ENCODE results near the gene SCAMP1. TPM values are rescaled to one million over a fixed set of nuclear protein-coding genes. Genes with fewer than 3 reads are reported as not detected.
A peak's percentile ranks its signal among the peaks of the same experiment; 100 is the strongest.
"Not testable (repeated sequence)": the region's sequence is repeated elsewhere in the genome, so short reads cannot be mapped to it uniquely, and the experiment has no call there.

Gene SCAMP1, protein sequence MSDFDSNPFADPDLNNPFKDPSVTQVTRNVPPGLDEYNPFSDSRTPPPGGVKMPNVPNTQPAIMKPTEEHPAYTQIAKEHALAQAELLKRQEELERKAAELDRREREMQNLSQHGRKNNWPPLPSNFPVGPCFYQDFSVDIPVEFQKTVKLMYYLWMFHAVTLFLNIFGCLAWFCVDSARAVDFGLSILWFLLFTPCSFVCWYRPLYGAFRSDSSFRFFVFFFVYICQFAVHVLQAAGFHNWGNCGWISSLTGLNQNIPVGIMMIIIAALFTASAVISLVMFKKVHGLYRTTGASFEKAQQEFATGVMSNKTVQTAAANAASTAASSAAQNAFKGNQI
- polyA plus RNA-seq (ENCODE audit: insufficient read length in 4 of 4): 10 to 100 TPM; 45.6 to 63.9 (median 59.0) TPM

DNA sequence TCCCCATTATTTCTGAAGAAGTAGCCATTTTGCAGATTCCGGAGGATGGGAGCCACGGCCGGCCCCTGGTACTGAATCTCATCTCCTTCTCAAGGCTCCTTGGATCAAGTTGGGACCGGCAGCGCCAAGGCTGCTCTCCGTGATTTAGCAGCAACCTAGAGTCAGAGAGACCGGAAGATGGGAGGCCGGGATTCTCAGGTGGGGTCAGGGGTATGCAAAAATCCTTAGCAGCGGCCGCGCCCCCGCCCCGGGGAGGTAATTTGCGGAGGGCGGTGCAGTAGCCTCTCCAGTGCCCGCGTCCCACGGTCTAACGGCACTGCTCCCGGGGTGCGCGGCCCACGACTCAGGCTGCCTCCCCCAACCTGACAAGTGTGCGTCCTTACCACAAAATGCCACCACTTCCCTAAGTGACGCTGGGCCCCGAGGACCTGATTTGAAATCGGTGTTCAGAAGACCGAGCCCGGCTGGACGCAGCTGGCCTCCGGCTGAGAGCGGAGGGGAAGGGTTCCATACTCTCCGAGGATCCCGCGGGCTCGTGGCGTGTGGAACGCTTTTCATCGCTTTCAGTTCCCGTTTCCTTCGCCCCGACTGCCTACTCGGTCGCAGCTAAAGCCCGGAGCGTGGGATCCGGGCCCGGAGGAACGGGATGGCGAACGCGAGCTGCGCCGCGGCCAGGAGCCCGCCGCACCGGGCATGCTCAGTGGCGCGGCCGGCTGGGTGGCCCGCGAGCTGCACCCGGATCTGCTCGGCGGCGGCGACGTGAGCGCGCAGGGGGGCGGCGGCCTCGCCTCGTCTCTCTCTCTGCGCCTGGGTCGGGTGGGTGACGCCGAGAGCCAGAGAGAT, at the start of gene SCAMP1:
Gene SCAMP1 (plus strand): TSS at position 787 of the 843 bp plus-strand sequence. CDS start 55 bp downstream, at position 842.
- DNase-seq (ENCODE audit: low read depth in 4 of 4, low spot score in 3 of 4): peak; percentile 89 to 92 (median 91)

- DNase-seq (ENCODE audit: low read depth in 4 of 4, low spot score in 3 of 4): no peak
Measured at GRCh38 chr5:78317515-78317914, 42.9 kb upstream of the SCAMP1 start.

DNA sequence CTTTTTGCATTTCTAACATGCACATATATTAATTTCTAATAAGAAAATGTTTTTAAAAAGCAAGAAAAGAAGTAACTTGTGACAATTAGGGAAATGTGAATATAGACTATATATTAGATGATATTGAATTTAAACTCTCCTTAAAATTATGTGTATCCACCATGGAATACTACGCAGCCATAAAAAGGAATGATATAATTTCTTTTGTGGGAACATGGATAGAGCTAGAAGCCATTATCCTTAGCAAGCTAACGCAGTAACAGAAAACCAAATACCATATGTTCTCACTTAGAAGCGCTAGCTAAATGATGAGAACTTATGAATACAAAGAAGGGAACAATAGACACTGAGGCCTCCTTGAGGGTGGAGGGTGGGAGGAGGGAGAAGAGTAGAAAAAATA, 42.1 kb upstream of the SCAMP1 start:
- no peak for DNase-seq (ENCODE audit: low read depth in 4 of 4, low spot score in 3 of 4)

DNA sequence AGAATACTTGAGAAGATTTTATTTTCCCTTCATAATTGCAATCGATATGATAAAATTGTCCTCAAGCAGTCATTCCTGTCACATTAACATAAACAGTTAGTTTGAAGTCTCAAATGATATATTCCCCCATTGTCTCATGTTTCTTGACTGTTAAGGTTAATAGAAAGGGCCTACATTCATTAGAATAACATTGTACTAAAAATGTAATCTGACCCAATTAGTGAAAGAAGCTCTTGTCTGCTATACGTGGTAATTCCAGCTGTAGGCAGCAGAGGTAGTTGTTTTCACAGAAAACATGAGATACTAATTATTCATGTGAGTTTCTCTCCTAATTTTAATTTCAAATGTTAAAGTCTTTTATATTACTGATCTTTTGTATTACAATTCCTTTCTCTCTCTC, 40.0 kb upstream of the SCAMP1 start:
- peak in 1 of 4 donors; percentile 5 for DNase-seq (ENCODE audit: low read depth in 4 of 4, low spot score in 3 of 4)

GRCh38 chr5:78323241-78323640, 37.2 kb upstream of the SCAMP1 start:
- no peak for DNase-seq (ENCODE audit: low read depth in 4 of 4, low spot score in 3 of 4)

DNA sequence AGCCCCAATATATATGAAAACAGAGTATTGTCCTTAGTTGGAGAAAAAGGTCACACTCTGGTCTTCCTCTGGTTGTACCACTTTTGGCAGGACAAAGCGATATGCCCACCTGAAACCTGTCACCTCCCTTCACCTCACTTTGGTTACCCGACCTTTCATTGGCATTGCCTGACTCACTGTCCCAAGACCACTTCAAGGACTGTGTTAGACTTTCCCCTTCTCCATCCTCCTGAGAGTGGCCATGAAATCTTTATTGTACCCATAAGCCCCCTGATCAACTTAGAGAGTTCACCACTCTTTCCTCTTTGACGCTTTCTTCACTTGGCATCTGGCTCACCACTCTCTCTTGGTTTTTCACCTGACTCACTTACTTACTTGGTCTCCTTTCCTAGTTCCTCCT, 33.5 kb upstream of the SCAMP1 start:
- no peak for DNase-seq (ENCODE audit: low read depth in 4 of 4, low spot score in 3 of 4)

DNA sequence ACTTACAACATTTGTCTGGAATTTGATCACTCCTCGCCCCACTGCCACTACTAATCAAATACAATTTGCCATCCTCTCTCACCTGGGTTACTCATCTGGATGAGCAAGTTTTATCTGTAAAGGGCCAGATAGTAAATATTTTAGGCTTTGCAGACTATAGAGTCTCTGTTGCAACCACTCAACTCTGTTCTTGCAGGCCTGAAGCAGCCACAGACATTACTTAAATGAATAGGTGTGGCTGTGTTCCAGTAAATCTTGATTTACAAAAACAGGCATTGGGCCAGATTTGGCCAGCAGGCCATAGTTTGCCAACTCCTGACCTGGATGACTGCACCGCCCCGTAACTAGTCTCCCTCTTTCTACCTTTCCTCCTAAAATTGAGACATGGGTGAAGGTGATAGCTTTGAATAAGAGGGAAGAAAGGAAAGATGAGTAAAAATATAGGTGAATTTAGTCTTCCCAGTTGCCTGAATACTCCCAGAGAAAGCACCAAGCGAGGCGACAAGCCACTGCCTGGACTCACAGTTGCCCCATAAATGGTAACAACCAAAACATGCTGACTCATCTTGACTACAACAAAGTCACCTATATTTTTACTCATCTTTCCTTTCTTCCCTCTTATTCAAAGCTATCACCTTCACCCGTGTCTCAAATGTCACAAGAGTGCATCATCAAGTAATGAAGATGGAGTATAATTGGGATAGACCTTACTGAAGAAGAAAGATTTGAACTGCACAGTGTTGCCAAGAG, 32.5 kb upstream of the SCAMP1 start:
- DNase-seq (ENCODE audit: low read depth in 4 of 4, low spot score in 3 of 4): no peak

GRCh38 chr5:78328585-78329173, 31.7 kb upstream of the SCAMP1 start:
- no peak for DNase-seq (ENCODE audit: low read depth in 4 of 4, low spot score in 3 of 4)

GRCh38 chr5:78331523-78332080, 28.8 kb upstream of the SCAMP1 start:
- DNase-seq (ENCODE audit: low read depth in 4 of 4, low spot score in 3 of 4): no peak

DNA sequence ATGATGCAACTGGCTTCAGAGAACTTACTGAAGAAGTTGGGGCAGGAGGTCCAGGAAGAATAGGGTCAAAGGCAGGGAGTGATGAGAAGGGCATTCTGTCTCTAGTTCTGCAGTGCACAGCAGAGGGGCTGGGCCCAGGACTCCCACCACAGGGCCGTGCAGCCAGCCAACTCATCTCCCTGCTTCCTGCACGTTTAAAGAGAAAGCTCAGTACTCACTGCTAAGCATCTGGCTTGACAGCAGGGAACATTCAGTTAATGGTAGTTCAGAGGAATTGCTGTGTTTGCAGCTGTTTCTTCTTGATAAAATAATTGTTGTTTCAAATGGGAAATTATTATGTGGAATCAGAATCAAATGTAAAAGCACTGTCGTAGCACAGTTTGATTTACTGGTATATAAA, 25.6 kb upstream of the SCAMP1 start:
- DNase-seq (ENCODE audit: low read depth in 4 of 4, low spot score in 3 of 4): no peak

GRCh38 chr5:78335976-78336375, 24.4 kb upstream of the SCAMP1 start:
- DNase-seq (ENCODE audit: low read depth in 4 of 4, low spot score in 3 of 4): no peak

GRCh38 chr5:78336698-78337097, 23.7 kb upstream of the SCAMP1 start:
- DNase-seq (ENCODE audit: low read depth in 4 of 4, low spot score in 3 of 4): no peak

- no peak for DNase-seq (ENCODE audit: low read depth in 4 of 4, low spot score in 3 of 4)
Measured at GRCh38 chr5:78339617-78340436, 20.6 kb upstream of the SCAMP1 start.

- DNase-seq (ENCODE audit: low read depth in 4 of 4, low spot score in 3 of 4): no peak
Measured at GRCh38 chr5:78341440-78341839, 19.0 kb upstream of the SCAMP1 start.

DNA sequence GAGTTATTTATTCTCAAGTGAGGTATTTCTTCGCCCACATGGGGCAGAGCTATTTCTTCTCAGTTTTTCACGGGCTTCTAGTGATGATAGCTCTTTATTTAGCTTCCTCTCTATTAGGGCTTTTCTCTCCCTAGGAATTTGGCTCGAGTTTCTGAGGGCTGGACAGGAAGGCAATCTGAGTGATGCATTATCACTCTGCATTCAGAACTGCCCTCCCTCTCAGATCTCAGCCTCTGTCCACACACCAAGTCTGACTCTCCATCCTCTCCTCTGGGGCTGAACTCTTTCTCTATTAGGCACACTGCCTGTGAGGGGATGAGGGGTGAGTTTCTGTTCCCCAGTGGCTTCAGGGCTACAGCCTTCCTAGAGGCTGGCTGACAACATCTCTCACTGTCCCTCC, 14.9 kb upstream of the SCAMP1 start:
- DNase-seq (ENCODE audit: low read depth in 4 of 4, low spot score in 3 of 4): no peak

- no peak for DNase-seq (ENCODE audit: low read depth in 4 of 4, low spot score in 3 of 4)
Measured at GRCh38 chr5:78353520-78353919, 6.9 kb upstream of the SCAMP1 start.

DNA sequence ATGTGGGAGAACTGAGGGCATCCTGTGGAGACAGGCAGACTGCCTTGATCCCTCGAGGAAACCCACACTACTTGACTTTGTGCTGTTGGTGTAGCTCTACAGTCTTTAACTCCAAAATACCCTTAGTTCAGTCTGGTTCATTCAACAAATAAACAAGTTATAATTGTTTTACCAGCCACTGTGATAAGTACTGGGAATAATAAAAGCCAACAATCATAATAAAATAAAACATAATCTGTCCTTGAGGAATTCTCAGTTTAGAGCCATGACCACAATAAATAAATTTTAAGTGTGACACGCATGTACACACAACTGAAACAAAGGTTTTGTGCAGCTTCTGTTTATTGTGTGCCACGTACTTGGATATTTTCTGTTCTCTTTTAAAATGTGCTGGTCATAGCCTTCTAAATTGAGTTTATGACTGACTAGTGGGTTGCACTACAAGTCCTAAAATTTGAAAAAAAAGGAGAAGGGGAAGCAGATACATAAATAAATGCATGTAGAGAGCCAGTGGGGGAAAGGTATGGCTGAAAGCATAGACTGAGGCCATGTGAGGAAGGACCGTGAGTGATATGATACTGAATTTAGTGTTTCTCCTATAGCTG, 6.2 kb upstream of the SCAMP1 start:
- no peak for DNase-seq (ENCODE audit: low read depth in 4 of 4, low spot score in 3 of 4)

- no peak for DNase-seq (ENCODE audit: low read depth in 4 of 4, low spot score in 3 of 4)
Measured at GRCh38 chr5:78355561-78355960, 4.9 kb upstream of the SCAMP1 start.

DNA sequence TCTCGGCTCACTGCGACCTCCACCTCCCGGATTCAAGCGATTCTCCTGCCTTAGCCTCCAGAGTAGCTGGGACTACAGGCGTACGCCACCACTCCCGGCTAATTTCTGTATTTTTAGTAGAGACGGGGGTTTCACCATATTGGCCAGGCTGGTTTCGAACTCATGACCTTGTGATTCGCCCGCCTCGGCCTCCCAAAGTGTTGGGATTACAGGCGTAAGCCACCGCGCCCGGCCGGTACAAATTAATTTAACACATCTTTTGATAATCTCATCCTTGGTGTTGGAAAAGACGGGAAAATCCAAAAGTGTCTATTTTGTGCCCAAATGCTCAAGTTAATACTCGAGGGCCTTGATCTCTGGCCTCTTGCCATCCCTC, 974 bp upstream of the SCAMP1 start:
- not testable (repeated sequence) for DNase-seq (ENCODE audit: low read depth in 4 of 4, low spot score in 3 of 4)

Data from right renal pelvis (tissue), 4 donors.